SH-SY5Y (cell line): ENCODE results near the gene C2orf42.

Source experiments
- GATA2 ChIP-seq: IDR thresholded peaks from 2 replicates; pipeline ENCODE4 v1.6.1; 2011; ENCODE audit warnings: mild to moderate bottlenecking, low read depth, low read length
- GATA3 ChIP-seq: IDR thresholded peaks from 2 replicates; pipeline ENCODE4 v1.6.1; 2011; ENCODE audit warnings: low read depth, mild to moderate bottlenecking, low read length, moderate library complexity

DNA sequence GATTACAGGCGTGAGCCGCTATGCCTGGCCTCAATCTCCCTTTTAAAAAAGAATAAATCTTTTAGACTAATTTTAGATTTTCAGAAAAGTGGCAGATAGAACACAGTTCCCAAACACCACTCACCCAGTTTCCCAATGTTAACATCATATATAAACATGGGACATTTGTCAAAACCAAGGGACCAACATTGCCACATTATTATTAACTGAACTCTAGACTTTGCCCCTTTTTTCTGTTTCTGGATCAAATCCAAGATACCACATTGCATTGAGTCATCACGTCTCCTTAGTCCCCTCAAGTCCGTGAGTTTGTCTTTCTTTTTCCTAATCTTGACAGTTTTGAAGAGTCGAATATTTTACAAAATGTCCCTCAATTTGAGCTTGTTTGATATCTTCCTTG, 2.4 kb downstream of the C2orf42 start:
- no peak for TF ChIP-seq GATA3
- TF ChIP-seq GATA2 = no peak
